ENCODE measurements around the gene AUTS2.

AUTS2 gene

DNA sequence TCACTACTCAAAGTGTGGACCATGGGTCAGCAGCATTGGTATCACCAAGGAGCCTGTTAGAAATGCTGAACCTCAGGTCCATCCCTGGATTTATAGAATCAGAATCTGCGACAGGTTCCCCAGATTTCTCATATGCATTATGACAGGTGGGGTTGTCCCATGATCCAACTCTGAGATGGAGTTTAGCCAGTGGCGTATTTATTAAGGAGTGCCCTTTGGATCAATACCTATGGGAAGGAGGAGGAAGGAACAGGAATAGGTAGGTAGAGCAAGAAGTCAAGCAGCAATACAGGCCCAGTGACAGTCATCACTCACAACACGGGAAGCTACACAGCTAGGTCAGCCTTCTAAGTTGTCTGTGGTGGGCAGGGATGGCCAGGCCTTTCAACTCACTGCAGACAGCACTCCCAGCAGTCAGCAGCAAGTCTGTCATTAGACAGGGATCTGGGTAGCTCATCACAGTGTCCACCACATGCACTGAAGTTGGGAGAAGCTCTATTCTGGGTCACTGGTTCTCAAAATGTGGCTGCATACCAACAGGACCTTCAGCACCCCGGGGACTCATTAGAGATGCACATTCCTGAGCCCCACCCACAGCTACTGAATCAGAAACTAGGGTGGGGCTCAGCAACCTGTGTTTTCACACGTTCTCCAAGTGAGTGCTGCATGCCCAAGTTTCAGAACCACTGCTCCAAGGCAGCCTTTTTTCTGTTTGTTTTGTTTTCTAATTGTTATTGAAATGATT lies 1001.3 kb downstream of the AUTS2 start:
- DNase-seq = no peak

DNA sequence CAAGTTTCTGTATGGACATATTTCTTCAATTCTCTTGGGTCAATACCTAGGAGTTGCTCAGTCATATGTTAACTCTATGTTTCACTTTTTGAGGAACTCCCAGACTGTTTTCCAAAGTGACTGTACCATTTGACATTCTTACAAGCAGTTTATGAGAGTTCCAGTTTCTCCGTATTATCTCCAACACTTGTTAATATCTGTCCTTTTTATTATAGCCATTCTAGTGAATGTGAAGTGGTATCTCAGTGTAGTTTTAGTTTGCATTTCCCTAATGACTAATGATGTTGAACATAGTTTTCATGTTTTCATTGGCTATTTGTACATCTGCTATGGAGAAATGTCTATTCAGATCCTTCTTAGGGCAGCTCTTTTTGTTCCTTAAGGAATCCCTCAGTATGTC lies 1002.7 kb downstream of the AUTS2 start:
- no peak for DNase-seq

DNA sequence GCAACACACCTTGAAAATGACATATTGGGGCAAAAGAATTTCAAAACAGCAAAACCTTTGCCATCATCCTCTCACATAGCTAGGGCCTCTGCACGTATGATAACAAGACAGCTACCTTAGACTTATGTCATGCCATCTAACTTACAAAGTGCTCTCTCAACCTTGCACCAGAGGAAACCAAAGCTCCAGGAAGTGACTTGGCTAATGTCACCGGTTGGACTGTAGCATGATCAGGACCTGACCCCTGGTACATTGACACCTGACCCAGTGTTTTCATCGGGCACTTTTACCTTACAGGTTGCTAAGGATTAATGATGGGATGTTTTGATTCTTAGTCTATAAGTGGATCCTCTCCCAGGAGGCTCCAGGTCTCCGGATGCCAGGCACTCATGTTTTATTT lies 1003.8 kb downstream of the AUTS2 start:
- no peak for DNase-seq

DNA sequence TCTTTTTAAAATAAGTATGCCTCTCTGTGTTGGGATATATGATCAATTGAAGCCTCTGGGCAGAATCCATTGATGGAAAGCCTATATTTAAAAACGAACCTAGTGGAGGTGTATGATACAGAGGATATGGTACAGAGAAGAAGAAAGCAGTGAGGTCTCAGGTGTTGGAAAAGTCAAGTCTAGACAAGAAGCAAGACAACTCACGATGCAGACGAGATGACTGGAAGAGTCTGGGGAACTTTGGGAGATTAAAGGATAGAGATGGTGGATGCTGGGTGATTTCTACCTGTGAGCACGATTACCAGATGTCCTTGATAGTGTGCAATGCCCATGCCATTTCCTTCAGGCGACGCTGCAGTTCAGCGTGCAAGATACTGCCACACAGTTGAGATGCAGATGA lies 1009.0 kb downstream of the AUTS2 start:
- no peak for DNase-seq

DNA sequence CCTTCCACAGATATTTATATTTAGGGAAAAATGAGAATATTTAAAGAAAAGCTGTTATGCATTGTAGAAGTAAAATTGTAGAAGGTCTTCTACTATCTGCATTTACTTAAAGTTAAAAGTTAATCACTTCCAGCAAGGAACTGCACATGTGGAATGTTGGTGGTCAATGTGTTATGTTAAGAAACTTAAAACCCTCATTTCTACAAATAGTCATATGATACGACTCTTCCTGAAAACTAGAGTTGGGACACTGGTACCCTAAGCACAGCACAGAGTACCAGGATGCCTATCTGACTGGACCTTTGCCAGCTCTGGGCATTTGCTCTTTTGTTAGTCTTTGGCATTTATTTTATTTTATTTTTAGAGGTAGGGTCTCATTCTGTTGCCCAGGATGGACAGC lies 1009.5 kb downstream of the AUTS2 start:
- DNase-seq = no peak

DNA sequence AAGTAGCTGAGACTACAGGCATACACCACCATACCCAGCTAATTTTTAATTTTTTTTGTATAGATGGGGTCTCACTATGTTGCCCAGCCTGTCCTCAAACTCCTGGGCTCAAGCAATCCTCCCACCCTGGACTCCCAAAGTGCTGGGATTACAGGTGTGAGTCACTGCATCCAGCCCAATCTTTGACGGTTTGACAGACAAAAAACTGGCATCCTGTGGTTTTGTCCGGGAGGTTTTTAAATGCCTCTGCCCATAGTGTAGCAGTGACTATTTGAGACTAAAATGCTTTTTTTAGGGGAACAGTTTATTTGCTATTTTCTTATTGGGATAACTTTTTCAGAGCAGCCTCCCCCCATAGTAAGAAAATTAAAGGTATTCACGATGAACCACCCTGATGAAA lies 1010.0 kb downstream of the AUTS2 start:
- no peak for DNase-seq

DNA sequence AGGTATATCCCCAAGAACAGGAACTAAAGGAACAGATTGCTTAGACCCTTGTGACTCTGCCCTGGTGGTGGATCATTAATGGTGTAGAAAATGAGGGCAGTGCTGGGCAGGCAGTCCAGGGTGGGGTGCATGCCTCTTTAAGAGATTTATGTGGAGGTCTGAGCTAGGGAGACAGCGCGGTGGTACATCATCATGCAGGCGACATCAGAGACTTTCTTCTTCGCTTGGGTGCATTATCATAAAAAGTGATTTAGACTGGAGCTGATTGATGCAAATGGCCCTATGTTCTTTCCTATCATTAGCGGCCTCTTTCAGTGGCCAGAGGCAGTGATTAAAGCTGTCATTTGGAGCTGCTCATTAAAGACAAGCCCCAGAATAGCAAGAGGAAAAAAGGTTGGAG lies 1014.5 kb downstream of the AUTS2 start:
- DNase-seq = no peak

DNA sequence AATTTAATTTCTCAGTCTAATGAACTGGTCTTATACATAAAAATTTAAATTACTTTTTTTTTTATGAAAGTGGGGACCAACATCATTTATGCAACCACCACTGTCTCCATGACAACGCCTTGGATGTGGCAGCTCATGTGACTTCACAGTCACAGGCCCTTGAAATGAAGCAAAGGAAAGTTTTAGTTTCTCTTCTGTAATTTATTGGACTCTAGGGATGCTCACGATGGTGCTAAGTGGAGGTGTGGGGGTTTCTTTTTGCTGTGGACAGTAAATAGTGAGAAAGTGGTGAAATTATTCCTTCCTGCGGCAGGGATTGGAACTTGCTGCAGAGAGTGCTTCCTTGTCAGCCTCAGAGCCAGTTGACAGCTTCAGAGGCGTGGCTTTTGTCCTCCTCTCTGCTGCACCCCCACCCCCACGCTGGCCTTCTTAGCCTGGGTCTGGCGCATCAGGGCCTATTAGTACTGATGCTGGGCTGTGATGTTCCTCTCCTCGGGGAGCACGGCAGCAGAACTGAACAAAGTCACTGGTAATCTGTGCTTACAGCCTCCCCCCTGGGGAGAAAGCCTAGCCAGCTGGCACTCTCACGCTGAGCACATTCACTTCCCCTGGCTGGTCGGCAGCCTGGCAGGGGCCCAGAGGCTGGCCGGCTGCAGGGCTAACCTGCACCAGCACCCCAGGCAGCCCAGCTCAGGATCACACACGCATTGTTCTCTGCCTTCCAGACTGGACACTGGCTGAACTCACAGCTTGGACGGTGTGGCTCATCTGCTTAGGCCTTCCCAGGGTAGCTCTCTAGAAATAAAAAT lies 1016.2 kb downstream of the AUTS2 start:
- DNase-seq = peak; percentile 89

DNA sequence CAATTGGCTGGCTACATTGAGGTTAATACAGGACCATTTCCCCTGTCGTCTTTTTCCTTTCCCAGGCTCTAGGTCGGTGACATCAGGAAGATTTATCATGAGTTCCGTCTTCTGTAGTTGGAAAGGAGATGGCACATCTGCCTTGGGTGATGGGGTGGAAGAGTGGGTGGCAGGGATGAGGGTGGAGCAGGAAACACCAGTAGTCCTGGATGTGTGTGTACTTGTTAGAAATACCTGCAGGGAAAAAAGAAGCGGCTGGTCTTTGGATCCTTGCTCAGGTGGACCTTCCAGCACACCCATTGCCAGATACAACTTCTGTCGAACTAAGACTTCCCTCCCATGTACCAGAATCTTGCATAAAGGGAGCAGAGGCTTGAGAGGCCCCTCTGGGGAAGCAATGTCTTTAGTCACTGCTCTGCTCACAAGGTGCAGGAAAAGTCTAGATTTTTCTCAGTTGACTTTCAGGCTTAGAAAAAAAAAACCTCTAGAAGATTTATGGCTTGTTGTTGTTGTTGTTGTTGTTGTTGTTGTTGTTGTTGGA lies 1016.9 kb downstream of the AUTS2 start:
- DNase-seq = no peak

DNA sequence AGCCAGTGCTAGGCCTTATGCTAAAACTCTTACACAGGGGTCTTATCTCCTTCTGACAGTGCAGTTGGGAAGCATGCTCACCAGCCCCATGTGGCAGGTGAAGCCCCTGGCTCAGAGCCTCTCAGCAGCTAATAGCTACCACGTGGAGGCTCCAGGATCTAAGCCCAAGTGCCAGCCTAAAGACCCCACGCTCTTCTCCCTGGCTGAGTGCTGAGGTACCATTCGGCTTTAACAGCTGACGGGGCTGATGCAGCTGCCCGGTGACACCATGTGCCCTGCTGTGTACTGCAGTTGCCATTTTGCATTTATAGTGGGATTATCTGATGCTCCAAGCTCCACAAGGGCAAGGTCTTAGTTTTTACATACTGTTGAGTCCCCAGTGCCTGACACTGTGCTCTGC lies 1017.9 kb downstream of the AUTS2 start:
- no peak for DNase-seq

DNA sequence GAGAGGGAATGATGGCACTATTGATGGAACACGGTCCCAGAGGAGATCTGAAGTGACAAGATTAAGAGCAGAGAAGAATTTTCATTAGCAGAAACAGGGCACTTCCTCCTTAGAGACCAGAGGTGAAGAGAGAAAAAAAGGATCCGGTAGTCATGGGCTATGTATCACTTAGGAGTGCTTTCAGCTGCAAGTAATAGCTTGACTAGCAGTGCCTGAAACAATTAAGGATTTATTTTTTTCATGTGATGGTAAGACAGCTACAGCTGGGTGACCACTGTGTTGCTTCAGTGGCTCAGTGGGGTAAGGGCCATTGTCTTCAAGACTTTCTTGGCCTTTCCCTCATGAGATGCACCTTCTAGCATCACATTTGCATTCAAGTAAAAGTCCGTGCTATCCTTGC lies 1018.5 kb downstream of the AUTS2 start:
- DNase-seq = no peak

DNA sequence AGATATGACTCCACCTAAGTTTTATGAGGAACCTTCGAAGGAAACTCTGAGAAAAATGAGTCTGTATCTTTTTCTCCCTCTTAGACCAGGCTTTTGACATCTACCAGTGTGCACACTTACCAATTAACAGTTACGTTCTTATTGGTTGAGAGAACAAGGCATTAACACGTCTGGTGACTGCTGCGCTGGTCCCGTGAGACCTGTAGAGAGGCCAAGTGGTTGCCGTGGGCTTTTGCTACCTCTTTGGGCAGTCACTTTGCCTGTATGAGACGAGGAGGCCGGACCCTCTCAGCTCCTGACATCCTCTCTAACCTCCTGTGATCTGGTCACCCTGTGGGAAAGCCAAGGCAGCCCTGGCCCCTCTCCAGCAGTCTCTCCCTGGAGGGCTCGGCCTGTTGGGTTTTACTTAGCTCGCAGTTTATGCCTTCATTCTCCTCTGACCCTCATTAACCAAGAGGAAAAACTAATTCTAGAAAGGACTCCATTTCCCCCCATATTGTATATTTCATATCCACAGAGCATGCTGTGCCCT lies 1019.8 kb downstream of the AUTS2 start:
- DNase-seq = no peak

DNA sequence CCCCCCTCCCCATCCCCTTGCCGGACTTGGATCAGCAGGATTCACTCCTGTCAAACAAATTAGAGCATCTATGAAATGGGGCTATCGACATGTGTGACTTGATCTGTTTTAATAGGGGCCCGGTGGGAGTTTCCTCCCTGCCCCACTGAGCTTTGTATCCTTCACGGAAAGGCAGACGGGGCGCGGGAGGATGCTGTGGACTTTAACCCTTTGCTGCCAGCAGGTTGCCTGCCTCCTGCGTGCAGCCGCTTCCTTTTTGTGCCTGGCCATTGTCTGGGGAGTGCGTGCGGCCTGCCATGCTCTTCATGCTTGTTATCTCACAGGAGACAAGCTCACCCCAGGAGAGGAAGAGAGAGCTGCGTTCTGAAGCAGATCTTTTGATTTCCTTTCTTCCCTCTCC lies 1020.9 kb downstream of the AUTS2 start:
- no peak for DNase-seq

DNA sequence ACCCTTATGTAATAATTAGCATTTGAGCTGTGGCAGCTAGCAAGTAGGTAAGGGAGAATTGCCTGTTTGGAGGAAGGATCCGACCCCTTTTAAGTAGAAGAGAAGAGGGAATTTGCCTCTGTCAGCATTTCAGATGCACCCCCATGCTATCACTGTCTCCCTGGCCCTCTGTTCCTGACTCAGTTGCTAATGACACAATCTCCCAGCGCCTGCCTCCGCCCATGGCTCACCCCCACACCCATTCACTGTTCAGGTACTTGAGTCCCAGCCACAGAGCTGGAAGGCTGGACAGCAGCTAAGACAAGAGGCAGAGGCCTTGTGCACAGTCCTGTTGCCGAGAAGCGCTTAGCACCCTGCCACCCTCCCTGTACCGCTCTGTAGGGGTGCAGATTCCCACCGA lies 1021.4 kb downstream of the AUTS2 start:
- DNase-seq = no peak

DNA sequence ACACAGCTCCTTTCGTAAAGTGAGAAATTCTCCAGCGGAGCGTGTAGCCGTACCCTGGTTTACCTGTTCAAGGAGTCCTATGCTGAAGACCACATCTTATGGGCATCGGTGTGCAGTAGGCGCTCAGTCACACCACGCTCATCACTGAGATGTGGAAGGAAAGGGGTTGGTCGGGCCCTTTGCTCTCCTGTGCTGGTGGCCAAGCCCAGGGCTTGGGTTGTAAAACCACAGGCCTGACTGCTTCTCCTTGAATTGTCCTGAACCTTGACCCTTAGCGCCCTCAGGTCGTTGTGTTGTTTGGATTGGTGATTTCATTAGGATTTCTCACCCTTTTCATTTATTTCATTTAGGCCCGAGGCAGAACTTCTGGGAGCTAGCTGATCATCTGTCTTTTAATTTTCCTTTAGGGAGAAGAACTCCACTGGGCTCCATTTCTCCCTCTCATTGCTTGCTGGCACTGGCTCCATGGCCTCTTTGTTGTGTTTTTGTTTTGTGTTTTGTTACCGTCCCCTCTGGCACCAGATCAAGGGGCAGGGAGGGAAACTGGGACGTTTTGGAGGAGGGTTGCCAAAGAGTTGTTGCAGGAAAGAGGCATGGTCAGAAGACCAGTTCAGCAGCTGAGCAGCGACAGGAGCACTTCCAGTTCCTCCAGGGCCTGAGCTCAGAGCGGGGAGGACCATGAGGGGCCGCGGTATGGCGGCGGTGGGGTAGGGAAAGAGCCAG lies 1022.2 kb downstream of the AUTS2 start:
- DNase-seq = no peak

DNA sequence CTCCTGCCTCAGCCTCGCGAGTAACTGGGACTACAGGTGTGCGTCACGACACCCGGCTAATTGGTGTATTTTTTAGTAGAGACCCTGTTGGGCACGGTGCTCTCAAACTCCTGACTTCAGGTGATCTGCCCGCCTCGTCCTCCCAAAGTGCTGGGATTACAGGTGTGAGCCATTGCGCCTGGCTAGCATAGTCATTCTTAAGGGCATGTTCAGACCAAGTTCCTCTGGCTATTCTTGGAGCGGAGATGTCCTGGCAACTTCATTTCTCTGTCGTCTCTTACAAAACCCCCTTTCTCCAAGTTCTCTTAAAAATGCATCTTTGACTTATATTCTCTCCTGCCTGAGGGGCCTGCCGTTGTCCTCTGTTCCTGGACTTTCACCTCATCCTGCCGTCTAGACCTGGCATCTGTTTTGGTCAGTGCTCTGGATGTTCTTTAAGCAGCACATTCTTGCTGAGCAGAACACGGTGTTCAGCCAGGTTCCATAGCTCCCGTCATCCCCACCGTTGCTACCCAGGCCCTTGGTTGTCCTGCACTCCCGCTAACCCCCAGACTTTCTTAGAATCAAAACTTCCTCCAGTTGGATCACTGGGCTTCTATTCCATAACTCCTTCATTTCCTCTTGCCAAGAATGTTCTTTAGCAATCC lies 1023.8 kb downstream of the AUTS2 start:
- DNase-seq = peak; percentile 71

DNA sequence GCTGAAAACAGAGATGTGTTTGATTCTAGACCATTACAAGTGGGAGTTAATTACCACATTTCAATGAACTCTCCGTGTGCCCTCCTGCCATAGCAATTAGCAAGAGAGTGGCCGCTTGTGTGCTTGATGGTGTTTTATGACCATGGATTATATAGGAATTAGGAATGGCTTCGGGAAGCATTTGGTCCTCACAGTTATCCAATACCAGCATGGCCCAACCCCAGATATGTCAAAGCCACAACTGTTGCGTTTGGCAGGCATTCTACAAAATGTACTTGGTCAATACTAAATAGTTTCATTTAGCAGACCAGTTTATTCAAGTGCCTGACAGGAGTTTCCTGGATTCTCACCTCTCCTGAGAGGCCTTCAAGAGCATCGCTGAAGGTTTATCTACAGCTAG lies 1024.7 kb downstream of the AUTS2 start:
- DNase-seq = no peak

DNA sequence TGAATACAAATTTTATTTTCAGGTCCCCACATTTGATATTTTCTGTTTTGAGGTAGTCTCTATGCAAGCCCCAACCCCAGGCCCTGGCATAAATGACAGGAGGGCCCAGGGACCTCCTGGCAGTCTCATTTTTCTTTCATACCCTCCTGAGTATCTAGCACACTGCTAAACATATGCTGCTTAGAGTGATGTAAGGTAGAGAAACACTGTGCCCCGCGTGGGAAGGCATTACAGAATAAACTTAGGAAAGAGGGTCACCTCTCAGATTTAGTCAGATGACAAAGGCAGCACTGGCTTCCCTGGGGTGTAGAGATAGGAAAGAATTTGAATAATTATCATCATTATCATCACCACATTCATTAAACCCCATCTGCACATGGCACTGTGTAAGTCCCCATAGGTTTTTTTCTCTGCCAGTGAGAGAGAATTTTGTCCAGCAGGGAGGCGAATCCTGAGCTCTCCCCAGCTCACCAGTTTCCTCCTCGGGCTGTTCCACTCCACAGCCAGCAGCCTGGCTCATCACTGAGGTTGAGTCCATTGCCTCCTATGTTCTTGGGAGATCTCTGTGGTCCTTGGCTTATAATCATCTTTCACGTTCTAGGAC lies 1026.3 kb downstream of the AUTS2 start:
- DNase-seq = no peak

DNA sequence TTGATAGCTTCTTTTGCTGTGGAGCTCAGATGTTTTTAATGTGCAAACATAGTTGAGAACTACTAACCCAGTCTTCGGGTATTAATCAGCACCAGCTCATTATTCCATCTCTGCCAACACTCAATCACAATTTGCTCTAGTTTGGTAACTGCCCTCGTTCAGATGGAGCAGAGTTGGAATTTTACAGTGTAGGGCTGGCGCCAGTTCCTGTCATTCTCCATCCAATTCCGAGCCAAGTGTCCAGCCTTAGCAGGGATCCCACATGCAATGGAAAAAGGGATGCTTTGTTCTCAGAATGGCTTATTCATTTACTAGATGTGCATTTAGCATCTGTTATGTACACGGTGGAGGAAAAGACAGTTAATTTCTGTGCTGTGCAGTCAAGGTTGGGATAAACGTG lies 1029.2 kb downstream of the AUTS2 start:
- DNase-seq = no peak

DNA sequence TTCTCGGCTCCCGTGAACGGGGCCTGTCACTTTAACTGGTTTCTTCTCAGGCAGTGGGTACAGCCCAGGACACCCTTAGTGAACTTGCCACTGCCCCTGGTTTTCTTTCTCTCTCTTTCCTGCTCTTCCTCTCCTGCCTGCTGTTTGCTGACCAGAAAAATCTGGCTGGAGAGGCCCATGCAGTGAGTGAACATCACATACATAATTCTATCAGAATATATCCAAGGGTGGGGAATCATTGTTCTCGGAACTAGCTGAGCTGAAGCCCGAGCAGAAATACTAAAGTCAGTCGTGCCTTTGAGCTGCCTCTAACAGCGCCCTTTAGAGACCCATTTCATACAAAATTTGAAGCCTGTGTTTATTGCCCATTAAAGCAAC lies 1032.2 kb downstream of the AUTS2 start:
- DNase-seq = no peak

DNA sequence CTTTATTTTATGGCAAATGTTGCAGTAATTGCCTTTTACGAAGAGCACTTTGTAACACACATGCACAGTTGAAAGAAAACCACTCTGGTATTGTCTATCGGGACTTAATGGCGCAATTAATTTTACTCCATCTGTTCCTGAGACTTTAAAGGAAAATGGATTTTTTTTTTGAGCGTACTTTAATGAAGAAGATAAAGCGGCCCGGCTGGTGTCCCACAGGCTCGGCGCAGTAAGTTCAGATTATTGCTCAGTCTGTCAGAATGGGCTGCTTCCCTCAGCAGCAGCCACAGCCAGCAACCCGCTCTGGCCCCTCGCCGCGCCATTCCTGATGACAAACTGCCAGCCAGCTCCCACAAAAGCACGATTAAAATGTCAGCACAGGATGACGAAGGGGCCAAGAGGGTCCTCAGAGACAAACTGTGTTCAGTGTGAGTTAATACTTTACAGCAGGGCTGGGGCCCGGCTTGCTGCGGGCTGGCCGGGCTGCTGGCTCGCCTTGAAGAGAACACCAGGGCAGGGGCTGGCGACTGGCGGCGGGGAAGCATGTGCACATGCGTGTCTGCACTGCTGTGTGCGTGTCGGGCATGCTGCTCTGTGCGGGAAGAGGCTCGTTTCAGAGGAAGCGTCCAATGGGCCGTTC lies 1032.7 kb downstream of the AUTS2 start:
- DNase-seq = peak; percentile 89

DNA sequence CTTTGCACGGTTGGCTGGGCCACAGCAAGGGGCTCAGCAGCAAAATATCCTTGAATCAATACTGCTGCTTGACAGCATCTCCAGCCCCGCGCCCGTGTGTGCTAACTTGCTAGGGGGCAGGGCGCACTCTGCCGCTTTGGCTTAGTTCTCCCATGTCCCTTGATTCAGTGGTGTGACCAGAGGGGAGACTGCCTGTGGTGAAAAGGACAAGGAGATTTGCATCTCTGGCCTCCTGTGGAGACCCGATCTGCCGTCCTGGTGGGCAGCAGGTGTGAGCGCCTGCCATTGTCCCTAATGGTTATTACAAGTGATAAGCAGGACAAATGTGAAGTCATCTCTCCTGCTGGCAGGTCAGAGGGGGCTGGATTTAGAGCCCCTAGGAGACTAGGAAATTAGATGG lies 1033.4 kb downstream of the AUTS2 start:
- DNase-seq = no peak

All from left hindlimb (tissue), 1 donor.